HG03558 (cell line): ENCODE results near the gene CATSPER3.

Source experiments
- ATAC-seq: cut with Tn5 transposase; IDR thresholded peaks from one replicate; pipeline ENCODE4 v1.9.1; 2021; ENCODE audit warnings: moderate number of reproducible peaks; ENCODE audit not compliant: unreplicated experiment; ENCODE audit errors: extremely low read depth

CATSPER3 gene

DNA sequence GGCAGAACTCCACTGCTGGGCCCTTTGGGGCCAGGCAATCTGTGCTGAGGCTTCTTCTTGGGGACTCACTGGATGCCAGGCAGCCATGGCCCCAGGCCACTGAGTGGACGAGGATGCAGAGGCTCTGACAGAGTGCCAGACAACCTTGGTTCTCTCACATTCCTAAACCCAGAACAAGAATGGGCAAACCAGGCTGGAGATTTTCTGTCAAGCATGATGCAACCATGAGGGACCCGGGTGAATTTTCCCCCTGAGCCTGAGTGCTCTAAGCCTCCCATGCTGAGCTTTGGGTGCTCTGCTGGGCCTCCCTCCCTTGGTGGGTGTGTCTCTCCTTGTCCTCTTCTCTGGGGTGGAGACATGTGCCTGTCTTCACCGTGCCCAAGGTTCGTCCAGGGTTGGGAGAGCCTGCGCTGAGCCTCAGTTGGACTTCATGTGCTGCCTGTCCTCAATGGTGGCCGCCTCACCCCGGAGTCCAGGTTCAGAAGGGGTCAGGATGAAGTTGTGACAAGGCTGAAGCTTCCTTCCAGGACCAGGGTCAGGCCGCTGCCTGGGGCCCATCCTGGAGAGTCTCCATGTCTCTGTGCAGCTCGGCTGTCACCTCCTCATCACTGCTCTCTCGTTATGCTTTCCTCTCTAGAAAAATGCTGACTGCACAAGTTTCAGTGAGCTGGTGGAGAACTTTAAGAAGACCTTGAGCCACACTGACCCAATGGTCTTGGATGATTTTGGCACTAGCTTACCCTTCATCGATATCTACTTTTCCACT lies 42.2 kb downstream of the CATSPER3 start:
- no peak for ATAC-seq

DNA sequence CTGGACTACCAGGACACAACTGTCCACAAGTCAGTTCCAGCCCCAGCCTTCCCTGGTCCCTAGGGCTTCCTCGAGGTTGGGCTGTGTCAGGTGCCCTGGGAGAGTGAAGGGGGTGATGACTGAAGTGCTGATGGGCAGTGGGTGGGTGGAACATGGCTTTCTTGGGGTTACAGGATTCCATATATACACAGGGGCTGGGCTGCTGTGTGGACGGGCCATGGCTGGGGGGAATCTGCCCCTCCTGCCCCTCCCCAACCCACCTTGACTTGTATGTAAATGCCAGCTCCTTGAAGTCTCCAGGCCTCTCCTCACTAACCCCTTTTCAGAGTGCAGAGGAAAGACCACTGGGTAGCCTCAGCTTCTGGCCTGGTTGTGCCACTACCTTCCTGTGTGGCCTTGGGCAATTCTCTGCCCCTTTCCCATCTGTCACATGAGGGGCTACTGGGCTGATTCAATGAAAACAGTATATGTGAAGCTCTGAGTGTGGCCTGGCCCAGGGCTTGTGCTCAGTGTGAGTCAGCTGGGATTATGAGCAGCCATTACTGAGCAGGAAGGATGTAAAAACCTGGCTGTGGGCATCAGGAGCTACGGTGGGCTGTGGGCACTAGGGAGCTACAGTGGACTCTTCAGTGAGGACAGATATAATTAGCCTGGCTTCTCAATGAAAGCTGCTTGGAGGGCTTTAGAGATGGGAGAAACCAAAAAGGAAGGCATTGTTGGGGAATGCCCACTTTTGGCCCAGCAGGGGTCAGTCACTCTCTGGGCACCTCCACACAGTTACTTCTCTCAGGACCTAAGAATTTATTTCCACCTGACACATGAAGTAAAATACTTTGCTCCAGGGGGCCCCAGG lies 43.0 kb downstream of the CATSPER3 start:
- ATAC-seq, result no peak

- no peak for ATAC-seq
Observed at GRCh38 chr5:135011355-135012032, 43.8 kb downstream of the CATSPER3 start.

DNA sequence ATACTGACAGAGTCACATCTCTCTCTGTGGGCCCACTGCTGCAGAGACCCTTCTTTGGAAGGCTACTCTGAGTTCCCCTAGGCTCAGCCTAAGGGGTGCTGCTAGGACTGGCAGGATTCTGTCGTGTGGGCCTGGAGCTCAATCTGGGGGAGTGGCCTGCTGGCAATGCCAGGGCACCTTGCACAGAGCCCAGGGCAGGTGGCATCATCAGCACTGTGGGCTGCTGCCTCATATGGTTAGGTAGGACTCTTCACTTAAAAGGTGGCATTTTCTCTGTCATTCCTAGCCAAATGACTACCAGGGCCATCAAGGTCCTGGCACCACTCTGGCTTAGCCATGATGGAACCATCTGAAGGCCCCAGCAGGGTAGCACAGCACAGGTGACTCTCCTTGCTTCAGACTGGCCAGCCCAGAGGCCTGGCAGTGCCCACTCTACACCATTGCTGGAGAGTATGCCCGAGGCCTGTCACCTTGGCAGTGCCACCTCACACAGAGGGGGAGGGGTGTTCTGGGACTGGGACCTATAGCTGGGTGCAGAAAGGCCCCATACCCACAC lies 44.4 kb downstream of the CATSPER3 start:
- ATAC-seq, result no peak

DNA sequence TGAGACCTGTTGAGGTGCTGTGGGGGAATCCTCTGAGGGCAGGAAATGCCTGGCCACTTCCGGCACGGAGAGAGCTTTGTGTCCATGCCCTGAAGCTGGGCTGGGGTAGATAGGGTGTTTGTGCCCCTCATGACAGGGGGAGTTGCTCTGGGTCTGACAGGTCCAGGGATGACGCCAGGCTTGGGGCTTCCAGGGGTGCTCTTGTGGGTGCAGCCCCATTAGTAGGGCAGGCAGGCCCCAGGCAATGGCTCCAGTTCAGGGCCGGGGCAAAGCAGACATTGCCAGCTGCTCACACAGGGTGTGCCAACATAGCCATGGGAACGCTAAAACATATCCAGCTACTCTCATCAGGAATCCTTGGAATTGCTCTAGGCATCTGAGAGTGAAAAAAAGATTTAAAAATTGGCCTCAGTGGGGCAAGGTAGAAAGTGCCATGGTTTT lies 45.3 kb downstream of the CATSPER3 start:
- ATAC-seq, result no peak

DNA sequence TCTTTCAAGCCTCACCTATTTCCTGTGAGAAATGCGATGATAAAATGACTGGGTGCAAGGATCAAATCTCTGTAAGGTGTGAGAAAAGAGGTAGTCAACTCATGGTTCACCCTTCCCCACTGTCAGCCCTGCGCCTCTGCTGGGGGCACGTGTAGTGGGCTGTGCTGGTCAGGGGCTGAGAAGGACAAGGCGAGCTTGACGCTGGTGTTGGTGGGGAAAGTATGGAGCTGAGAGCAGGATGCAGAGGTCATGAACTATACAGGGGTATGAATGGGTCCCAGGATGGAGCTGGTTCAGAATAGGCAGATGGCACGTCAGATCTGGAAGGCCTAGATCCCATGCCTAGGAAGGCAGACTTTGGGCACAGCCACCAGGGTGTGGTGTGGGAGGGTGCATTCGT lies 45.7 kb downstream of the CATSPER3 start:
- ATAC-seq, result no peak

- no peak for ATAC-seq
Observed at GRCh38 chr5:135013947-135014570, 46.4 kb downstream of the CATSPER3 start.

- ATAC-seq, result no peak
Observed at GRCh38 chr5:135015942-135016341, 48.2 kb downstream of the CATSPER3 start.

DNA sequence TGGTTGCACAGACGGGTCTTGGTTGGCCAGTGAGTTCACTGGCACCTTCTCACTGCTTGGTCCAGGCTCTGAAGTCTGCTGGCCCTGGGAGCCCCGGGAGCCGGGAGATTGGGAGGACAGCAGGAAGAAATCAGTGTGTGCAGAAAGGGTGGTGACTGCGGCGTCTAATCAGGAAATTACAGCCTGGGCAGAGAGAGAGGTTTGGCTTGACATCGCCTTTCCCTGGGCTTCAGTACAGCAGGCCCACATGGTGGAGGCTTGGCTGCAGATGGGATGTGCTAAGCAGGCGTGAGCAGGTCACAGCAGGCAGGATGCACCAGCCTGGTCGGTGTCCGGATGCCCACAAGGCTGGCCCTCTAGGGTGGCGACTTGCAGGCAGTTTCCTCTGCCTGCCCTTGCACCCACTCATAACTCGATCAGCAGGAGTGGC lies 49.2 kb downstream of the CATSPER3 start:
- no peak for ATAC-seq

DNA sequence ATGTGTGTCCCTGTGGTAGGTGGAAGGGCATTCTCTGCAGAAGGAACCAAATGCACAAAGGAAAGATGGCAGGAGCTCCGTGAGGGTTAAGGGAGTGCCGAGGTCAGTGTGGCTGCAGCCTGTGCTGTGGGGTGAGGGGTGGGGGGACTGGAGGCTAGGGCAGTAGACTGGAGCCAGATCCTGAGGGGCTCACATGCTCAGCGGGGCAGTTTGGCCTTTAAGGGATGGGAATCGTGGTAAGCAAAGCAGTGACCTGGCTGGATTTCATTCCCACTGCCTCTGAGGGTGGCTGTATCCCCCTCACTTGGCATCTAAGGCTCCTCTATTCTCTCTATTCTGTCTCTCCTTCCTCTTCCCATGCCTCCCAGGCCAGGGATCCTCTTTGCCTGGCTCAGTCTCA lies 50.8 kb downstream of the CATSPER3 start:
- ATAC-seq, result no peak

GRCh38 chr5:135019314-135019713 lies 51.6 kb downstream of the CATSPER3 start:
- ATAC-seq, result no peak

DNA sequence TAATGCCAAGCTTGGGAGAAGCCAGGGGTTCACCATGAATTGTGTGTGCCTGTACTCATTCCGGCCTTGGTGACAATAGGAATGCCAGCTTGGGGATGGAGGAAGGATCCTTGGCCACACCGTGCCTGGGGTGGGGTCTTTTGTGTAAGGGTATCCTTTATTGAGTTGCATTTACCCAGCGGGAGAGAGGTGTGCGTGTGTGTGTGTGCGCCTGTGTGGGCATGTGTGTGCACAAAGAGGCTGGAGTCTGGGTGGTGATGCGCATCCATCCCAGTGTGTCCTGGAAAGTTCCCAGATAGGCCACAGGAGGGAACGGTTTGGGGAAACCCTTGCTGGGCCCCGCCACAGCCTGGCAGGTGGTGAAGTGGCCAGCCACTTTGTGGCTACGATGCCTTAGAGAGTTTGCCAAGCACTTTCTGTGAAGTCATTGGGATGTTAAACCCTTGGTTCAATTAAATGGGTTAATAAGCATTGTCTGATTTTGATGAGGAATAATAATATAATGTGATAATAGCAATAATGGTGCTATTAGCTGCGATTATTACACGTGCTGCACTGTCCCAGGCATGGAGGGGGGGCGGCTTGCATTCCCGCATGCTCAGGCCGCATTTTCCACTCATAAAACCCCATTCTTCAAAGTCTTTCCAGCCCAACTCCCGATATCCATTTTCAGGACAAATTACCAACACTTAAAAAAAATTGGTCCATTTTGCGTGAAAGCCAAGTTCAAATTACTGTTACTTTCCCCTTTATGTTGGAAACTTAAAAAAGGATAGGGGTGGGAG lies 52.6 kb downstream of the CATSPER3 start:
- ATAC-seq, result no peak

GRCh38 chr5:135024956-135025729 lies 57.4 kb downstream of the CATSPER3 start:
- no peak for ATAC-seq

- ATAC-seq, result no peak
Observed at GRCh38 chr5:135025730-135026644, 58.3 kb downstream of the CATSPER3 start.

DNA sequence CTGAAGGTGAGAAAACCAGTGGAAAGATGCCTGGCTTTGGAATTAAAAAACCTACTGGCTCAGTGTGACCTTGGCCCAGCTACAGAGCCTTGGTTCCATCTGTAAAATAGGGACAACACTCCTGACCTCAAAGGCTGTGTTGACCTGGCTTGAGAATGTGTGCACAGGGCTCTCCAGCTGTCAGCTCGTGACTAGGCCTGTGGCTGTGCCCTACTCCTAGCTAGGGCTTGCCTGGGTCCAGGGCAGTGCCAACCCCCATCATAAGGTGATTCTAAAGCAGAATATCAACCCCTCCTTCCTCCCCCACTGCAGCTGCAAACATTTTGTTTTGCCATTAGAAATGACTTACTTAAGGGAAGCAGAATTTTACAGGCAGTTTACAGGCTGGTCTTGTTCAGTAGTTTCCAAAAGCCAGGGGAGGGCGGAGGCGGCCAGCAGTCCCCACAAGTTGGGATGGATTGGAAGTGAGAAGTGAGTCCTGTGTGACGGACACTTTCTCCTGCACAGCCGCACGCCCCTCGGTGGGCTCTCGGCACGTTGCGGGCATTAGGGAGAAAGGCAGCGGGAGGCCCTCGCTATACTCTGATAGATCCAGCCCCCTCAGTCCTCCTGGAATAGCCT lies 59.0 kb downstream of the CATSPER3 start:
- no peak for ATAC-seq

DNA sequence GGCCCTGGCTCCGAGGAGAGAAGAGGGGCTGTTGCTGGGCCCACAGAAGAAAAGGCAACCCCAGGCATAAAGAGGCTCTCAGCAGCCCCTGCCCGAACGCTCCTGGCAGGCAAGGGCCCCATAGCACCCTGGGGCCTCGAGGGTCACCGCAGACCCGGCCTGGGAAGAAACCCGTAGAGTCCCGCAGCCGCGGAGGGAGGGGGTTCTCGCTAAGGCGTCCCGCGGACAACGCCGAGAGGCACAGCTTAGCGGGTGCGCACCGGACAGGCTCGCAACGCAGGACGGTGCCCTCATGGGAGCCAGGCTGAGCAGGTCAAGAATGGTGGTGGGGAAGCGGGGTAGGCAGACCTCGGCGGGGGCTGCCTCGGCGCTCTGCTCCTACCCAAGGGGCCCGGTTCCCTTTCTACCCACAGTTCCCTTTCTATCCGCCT lies 59.6 kb downstream of the CATSPER3 start:
- ATAC-seq, result no peak
